SK-N-SH (cell line): ENCODE results near the gene ARGLU1. TPM values are rescaled to one million over a fixed set of nuclear protein-coding genes. Genes with fewer than 3 reads are reported as not detected.

Experiments used
- CTCF ChIA-PET: fragments of 300-600, 350-600 bp; formaldehyde crosslinking; extraction: SDS; loops from one replicate; lab custom pipeline; 2021; lab: Yijun Ruan, JAX
- POLR2A ChIA-PET: fragments of 350-600 bp; sonication (Branson Sonifier 250); formaldehyde crosslinking; extraction: SDS; loops from one replicate; lab custom pipeline; 2020; ENCODE audit warnings: antibody characterized with exemption, inconsistent platforms; lab: Yijun Ruan, JAX
- DNase-seq: peaks from one replicate; pipeline ENCODE4 v3.0.0; 2012
- H2AFZ ChIP-seq: fragments of 200-600 bp; sonication (generic); 2 replicates; pipeline ENCODE4 v1.8.1; 2016; ENCODE audit warnings: antibody characterized with exemption, mild to moderate bottlenecking, low read depth
- H3F3A ChIP-seq: fragments of 200-600 bp; sonication (generic); replicated peaks from 2 replicates; pipeline ENCODE3; 2016; ENCODE audit warnings: antibody characterized with exemption, mild to moderate bottlenecking; ENCODE audit not compliant: insufficient read depth
- H3K27ac ChIP-seq, 2 experiments: fragments of 200-500 bp in 1 of 2; fragments of 200-600 bp in 1 of 2; sonication (Bioruptor generic) in 1 of 2; sonication (generic), shearing (Covaris generic) in 1 of 2; 2 replicates each; pipeline versions ENCODE4 v1.5.1 to v1.6.1; 2014 to 2016; ENCODE audit warnings: low read depth in 2 of 2, inconsistent platforms in 1 of 2, low read length in 1 of 2, mild to moderate bottlenecking in 1 of 2, mixed read lengths in 1 of 2
- H3K27me3 ChIP-seq: fragments of 200-600 bp; sonication (generic), shearing (Covaris generic); 2 replicates; pipeline ENCODE4 v1.6.1; 2016; ENCODE audit warnings: mixed run types; ENCODE audit not compliant: insufficient read depth
- H3K36me3 ChIP-seq, 2 experiments: fragments of 200-500 bp in 1 of 2; fragments of 200-600 bp in 1 of 2; sonication (Bioruptor generic) in 1 of 2; sonication (generic) in 1 of 2; replicated peaks in 1 of 2; 2 replicates each; pipeline versions ENCODE3 to v1.5.1; 2014 to 2016; ENCODE audit warnings: low read length in 1 of 2, mild to moderate bottlenecking in 1 of 2; ENCODE audit not compliant: insufficient read depth in 2 of 2, control insufficient read depth in 1 of 2
- H3K4me1 ChIP-seq, 2 experiments: fragments of 200-500 bp in 1 of 2; fragments of 200-600 bp in 1 of 2; sonication (Bioruptor generic) in 1 of 2; sonication (generic), shearing (Covaris generic) in 1 of 2; 2 replicates each; pipeline versions ENCODE4 v1.5.1 to v1.6.1; 2014 to 2016; ENCODE audit warnings: low read depth in 1 of 2, low read length in 1 of 2, mixed run types in 1 of 2; ENCODE audit not compliant: insufficient read depth in 2 of 2, control insufficient read depth in 1 of 2
- H3K4me2 ChIP-seq: fragments of 200-600 bp; sonication (generic), shearing (Covaris generic); 2 replicates; pipeline ENCODE4 v1.6.1; 2017; ENCODE audit warnings: mixed run types
- H3K4me3 ChIP-seq, 2 experiments: fragments of 200-500 bp in 1 of 2; fragments of 200-600 bp in 1 of 2; sonication (Bioruptor generic) in 1 of 2; sonication (generic), shearing (Covaris generic) in 1 of 2; 2 replicates each; pipeline versions ENCODE4 v1.5.1 to v1.8.1; 2014 to 2016; ENCODE audit warnings: low read depth in 2 of 2, inconsistent platforms in 1 of 2, low read length in 1 of 2, mild to moderate bottlenecking in 1 of 2, mixed read lengths in 1 of 2, moderate library complexity in 1 of 2
- H3K79me2 ChIP-seq: fragments of 200-600 bp; sonication (generic); 2 replicates; pipeline ENCODE4 v1.8.1; 2017; ENCODE audit warnings: mild to moderate bottlenecking; ENCODE audit not compliant: insufficient read depth
- H3K9ac ChIP-seq: fragments of 200-600 bp; sonication (generic); 2 replicates; pipeline ENCODE4 v1.6.1; 2017; ENCODE audit warnings: mixed run types
- H3K9me2 ChIP-seq: fragments of 200-600 bp; sonication (generic); 2 replicates; pipeline ENCODE4 v1.6.1; 2017; ENCODE audit warnings: mixed run types
- H3K9me3 ChIP-seq: fragments of 200-600 bp; sonication (generic); 2 replicates; pipeline ENCODE4 v1.6.1; 2017; ENCODE audit warnings: mixed run types, mild to moderate bottlenecking, moderate library complexity
- H4K20me1 ChIP-seq: fragments of 200-600 bp; sonication (generic); 2 replicates; pipeline ENCODE4 v1.6.1; 2017; ENCODE audit warnings: mild to moderate bottlenecking, mixed run types; ENCODE audit not compliant: insufficient read depth
- CHD2 ChIP-seq: fragments of 150-350 bp; IDR thresholded peaks from 2 replicates; pipeline ENCODE4 v1.6.1; 2018; ENCODE audit warnings: low read length; ENCODE audit not compliant: partially characterized antibody
- CTCF ChIP-seq: fragments of 200-600 bp; sonication (generic); IDR thresholded peaks from 2 replicates; pipeline ENCODE4 v1.6.1; 2017; ENCODE audit warnings: antibody characterized with exemption, mild to moderate bottlenecking, moderate library complexity
- EP300 ChIP-seq, 2 experiments: IDR thresholded peaks; 2 replicates each; pipeline versions ENCODE4 v1.4.0 to v1.6.1; 2012; ENCODE audit warnings: borderline replicate concordance in 1 of 2, low read depth in 1 of 2, low read length in 1 of 2
- GATA2 ChIP-seq: sonication (generic); formaldehyde crosslinking; IDR thresholded peaks from 2 replicates; pipeline ENCODE4 v1.5.0; 2020; ENCODE audit warnings: mild to moderate bottlenecking, missing genetic modification reagents
- MEF2A ChIP-seq: IDR thresholded peaks from 2 replicates; pipeline ENCODE4 v1.4.0; 2012; ENCODE audit warnings: low read depth, borderline replicate concordance
- NRF1 ChIP-seq: IDR thresholded peaks from 2 replicates; pipeline ENCODE4 v1.6.1; 2012; ENCODE audit warnings: low read depth, mild to moderate bottlenecking, low read length
- RAD21 ChIP-seq: IDR thresholded peaks from 2 replicates; pipeline ENCODE4 v1.6.1; 2012; ENCODE audit warnings: mild to moderate bottlenecking, low read length
- RCOR1 ChIP-seq: fragments of 150-350 bp; IDR thresholded peaks from 2 replicates; pipeline ENCODE4 v1.6.1; 2017; ENCODE audit warnings: antibody characterized with exemption, low read length
- WGBS: methylation state at CpG from one replicate; pipeline ENCODE4 v1.1.6; 2017; ENCODE audit warnings: low lambda C conversion rate; 5-methylcytosine and 5-hydroxymethylcytosine counted together
- polyA plus RNA-seq, 3 experiments: library from polyadenylated mRNA; depleted of rRNA; stranded (reverse); fragments of >200 nt; gene quantifications; 2 replicates each; pipeline ENCODE4 v1.2.3, GENCODE V29; 2012
- TF ChIP-seq, protein P1 (sequence below): IDR thresholded peaks from 2 replicates; pipeline ENCODE4 v1.4.0; 2012; ENCODE audit warnings: low read depth

The ARGLU1 gene
- polyA plus RNA-seq, 1 of the 3 experiments (the other 2 are of a cell fraction), result 101 TPM

DNA sequence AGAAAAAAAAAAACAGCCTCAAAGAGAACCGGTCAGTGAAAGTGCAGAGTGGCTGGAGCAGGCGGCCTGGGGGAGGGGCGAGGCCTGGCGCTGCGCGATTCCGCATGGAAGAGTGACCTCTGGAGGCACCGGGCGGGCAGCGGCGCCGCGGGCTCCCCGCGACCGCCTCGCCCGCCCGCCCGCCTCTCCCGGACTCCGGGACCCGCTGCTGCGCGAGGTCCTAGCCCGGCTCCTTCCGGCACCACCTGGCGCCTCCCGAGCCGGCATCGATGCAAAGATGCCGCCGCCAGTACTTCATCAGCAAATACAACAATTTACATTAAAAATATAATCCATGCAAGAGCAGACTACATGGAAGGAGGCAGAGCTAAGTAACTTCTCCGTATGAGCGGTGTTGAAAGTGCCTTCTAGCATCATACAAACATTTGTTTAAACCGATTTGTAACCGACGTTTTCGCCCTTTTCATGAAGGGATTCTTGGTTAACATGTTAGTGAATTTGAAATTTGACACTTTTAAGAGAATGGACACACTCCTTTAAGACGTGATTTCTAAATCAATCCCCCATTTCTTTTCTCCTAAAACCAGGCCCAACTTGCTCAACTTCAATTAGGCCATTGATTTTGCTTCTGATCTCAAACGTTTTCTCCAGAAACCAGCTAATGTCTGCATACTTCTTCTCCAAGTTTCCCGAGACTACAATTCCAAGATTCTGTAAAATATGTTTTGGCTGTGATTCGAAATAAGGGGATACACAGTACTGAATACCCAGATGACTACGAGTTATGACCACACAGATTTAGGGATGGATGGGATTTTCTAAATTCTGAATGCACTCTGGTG is 34.6 kb downstream of the ARGLU1 start (continued):
- TF ChIP-seq CHD2 (peak; percentile 90), EP300 (IDR thresholded peaks at IDR 0.05; ENCODE audit: borderline replicate concordance in 1 of 2, low read depth in 1 of 2, low read length in 1 of 2) (no peak; a peak in 1 of 4 replicates), NRF1 (no peak)
- TF ChIP-seq, protein P1, sequence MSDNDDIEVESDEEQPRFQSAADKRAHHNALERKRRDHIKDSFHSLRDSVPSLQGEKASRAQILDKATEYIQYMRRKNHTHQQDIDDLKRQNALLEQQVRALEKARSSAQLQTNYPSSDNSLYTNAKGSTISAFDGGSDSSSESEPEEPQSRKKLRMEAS, result no peak
- TF ChIP-seq, all 33 proteins: peak for 5

GRCh38 chr13:106532111-106532929 is 35.6 kb downstream of the ARGLU1 start:
- H4K20me1 ChIP-seq, result no peaks in the 10 kb centered on the region; the same call in 1 of the 2 replicates
- H3F3A ChIP-seq, result peaks cover 8% of the 10 kb centered on the region
- POLR2A ChIA-PET, result no interaction called here
- no peak for TF ChIP-seq MEF2A
- TF ChIP-seq RCOR1, result 0 out of 2 replicates have a peak, but pooled peaks have one; percentile 1
- TF ChIP-seq RAD21, result peak; percentile 20; the same call in 1 of the 2 replicates
- peak; percentile 59 for TF ChIP-seq GATA2
- no peak for TF ChIP-seq NRF1
- no peak for TF ChIP-seq CTCF
- H3K9me3 ChIP-seq, result no peaks in the 10 kb centered on the region
- H3K4me1 ChIP-seq, result peaks cover 0 to 30% of the 10 kb centered on the region in 2 experiments; a peak in 2 of 4 replicates
- peak overlapping the region; percentile 65 to 77 for H3K4me3 ChIP-seq
- H3K4me2 ChIP-seq, result peak overlapping the region; percentile 76
- H3K27ac ChIP-seq, result peak overlapping the region; percentile 20 to 82; a peak in 3 of 4 replicates
- H3K79me2 ChIP-seq, result peaks cover 29% of the 10 kb centered on the region; the same call in 1 of the 2 replicates
- CTCF ChIA-PET, result interaction anchor here (0.6 to 7.1 kb wide), 7 partner anchors 9 to 1961 kb away, joined by 3 to 58 read pairs (median 3); no protein-coding TSS in a partner anchor
- no peaks in the 10 kb centered on the region for H3K36me3 ChIP-seq
- peak overlapping the region; percentile 11; the same call in 1 of the 2 replicates for H3K9ac ChIP-seq
- 45% methylated on average over 18 of the region's 18 CpGs for WGBS
- peak overlapping the region; percentile 61; the same call in 1 of the 2 replicates for H2AFZ ChIP-seq
- peak; percentile 22 for DNase-seq
- H3K27me3 ChIP-seq, result no peaks in the 10 kb centered on the region
- H3K9me2 ChIP-seq, result no peaks in the 10 kb centered on the region
